Omental fat pad (tissue), 4 donors: ENCODE data around the gene SLC25A5. TPM values are rescaled to one million over a fixed set of nuclear protein-coding genes. Genes with fewer than 3 reads are reported as not detected.

Source experiments
- ATAC-seq: fragments of 150-250 bp; one replicate; pipeline ENCODE4 v1.9.1; 2016; ENCODE audit warnings: mild to moderate bottlenecking, moderate library complexity; ENCODE audit not compliant: low FRiP score
- DNase-seq: peaks from one replicate; pipeline ENCODE4 v3.0.0-alpha.2; 2019; ENCODE audit warnings: low spot score
- total RNA-seq, 4 donors: library from RNA; depleted of rRNA; stranded (reverse); fragments of >200 nt; gene quantifications; one replicate each; pipeline ENCODE4 v1.1.0, GENCODE V29; 2016
- TF ChIP-seq, protein P1 (sequence below), 3 donors: fragments of 450-650 bp; IDR thresholded peaks; one replicate each; pipeline ENCODE4 v1.5.1; 2016 to 2017; ENCODE audit warnings: antibody characterized with exemption in 3 of 3, mild to moderate bottlenecking in 3 of 3, moderate library complexity in 2 of 3

SLC25A5 gene
- total RNA-seq, 4 donors from 2014 or later, result 115 to 215 (median 194) TPM

DNA sequence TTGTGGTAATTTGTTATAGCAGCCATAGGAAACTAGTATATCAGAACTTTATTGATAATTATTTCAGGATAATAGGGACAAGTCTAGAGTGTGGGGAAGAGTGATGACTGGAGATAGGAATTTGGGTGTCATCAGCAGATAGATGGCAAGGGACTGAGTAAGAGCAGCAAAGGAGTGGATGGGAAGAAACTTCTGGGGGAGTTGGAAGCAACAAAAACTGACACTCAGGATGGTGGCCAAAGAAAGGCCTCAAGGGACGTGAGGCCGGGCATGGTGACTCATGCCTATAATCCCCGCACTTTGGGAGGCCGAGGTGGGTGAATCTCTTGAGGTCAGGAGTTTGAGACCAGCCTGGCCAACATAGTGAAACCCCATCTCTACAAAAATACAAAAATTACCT is 9.1 kb upstream of the SLC25A5 start:
- TF ChIP-seq, protein P1, sequence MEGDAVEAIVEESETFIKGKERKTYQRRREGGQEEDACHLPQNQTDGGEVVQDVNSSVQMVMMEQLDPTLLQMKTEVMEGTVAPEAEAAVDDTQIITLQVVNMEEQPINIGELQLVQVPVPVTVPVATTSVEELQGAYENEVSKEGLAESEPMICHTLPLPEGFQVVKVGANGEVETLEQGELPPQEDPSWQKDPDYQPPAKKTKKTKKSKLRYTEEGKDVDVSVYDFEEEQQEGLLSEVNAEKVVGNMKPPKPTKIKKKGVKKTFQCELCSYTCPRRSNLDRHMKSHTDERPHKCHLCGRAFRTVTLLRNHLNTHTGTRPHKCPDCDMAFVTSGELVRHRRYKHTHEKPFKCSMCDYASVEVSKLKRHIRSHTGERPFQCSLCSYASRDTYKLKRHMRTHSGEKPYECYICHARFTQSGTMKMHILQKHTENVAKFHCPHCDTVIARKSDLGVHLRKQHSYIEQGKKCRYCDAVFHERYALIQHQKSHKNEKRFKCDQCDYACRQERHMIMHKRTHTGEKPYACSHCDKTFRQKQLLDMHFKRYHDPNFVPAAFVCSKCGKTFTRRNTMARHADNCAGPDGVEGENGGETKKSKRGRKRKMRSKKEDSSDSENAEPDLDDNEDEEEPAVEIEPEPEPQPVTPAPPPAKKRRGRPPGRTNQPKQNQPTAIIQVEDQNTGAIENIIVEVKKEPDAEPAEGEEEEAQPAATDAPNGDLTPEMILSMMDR (IDR thresholded peaks at IDR 0.05), result no peak
- DNase-seq (no peak), ATAC-seq (no peak)

DNA sequence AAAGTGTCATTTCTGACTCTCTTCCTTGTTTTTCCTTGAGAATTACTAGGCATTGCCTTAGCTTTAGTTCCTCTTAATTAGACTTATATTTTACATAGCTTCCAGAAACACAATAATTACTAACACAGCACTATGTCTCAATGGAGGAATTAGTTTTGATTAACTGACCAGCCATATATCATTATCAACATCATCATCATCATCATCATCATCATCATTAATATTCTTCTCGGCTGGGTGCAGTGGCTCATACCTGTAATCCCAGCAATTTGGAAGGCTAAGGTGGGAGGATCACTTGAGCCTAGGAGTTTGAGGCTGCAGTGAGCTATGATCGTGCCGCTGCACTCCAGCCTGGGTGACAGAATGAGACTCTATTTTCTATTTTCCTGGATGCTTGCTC is 2.7 kb upstream of the SLC25A5 start:
- no peak for ATAC-seq
- TF ChIP-seq, protein P1 (IDR thresholded peaks at IDR 0.05), result no peak
- DNase-seq, result no peak

DNA sequence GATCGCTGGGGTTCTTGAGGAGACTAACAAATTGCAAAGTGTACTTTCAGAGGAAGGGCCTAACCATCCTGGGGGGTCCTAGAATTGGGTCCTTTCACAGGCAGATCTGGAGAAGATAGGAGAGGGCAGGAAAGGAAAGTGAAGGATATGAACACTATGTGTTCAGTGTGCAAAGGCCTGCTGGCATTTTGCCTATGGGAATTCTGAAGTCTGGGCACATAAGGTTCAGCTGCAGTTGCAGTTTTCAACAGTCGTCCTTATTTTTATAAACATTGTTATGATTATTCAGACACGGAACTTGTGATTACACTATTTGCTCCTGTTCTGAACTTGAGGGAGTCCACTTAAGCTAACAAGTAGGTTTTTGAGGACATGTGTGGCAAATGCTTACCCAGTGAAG is 1.3 kb upstream of the SLC25A5 start:
- TF ChIP-seq, protein P1 (IDR thresholded peaks at IDR 0.05), result no peak
- no peak for DNase-seq
- ATAC-seq, result no peak

DNA sequence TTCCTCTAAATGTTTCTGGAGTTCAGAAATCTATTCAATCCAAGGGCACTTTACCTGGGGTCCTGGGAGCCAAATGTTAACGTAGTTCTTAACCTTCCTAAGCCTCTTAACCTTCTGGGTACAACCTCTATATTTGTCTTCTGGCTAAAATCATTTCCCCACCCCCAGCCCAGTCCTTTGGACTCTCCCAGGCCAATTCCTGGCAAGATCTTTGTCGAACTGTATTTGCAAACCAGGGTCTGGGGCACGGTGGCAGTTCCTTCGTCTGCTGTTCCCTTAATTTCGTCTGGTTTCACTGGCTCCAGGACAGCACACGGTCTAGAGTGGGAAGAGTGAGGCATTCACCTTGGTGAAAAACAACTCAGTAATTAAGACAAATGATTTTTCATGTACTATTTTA is 811 bp upstream of the SLC25A5 start:
- no peak for DNase-seq
- ATAC-seq, result no peak
- TF ChIP-seq, protein P1 (IDR thresholded peaks at IDR 0.05), result no peak

DNA sequence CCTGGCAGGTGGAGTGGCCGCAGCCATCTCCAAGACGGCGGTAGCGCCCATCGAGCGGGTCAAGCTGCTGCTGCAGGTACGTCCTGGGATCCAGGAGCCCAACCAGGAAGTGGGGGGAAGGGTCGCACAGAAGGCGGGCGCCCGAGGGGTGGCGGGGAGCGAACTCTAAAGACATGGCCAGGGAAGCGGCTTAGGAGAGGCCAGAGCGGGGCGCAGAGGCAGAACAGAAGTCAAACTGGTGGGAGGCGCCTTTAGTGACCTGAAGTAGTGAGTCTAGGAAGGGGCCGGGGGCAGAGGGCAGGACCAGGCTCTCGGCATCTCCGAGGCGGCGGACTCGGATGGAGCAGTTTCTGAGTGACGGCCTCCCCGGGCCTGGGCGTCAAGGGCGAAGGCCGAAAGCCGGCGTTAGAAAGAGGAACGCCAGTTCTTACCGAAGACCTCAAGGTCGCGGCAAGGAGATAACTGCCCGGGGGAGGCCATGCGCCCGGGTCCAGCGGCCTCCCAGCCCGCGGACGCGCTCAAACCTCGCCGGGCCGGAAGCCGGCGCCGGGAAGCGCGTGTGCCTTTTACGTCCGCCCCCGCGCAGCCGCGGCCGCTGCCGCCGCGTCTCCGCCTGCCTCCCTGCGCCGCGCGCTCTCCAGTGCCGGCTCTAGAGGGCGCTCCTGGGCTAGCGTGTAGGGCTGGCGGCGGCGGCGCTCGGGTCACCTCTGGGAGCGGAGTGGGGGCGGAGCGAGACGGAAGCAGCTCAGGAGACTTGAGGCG is 488 bp downstream of the SLC25A5 start:
- DNase-seq, result peak; percentile 74
- TF ChIP-seq, protein P1 (IDR thresholded peaks at IDR 0.05), result peak in 1 of 3 donors; percentile 17
- peak; percentile 89 for ATAC-seq

DNA sequence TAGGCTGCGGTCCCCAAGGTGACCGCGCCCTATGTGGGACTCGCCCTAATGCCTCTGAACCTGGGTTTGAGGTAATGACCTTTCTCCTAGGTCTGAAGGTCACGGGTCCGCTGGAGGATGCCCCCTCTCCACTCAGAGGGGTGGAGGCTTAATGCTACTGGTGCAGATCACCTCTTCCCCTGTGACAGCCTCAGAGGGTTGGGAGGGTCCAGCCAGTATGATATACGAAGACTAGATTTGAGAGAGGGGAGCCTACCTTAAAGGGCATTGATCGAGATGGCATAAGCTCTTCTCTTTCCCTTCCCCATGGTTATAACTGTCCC is 1.0 kb downstream of the SLC25A5 start:
- TF ChIP-seq, protein P1 (IDR thresholded peaks at IDR 0.05), result no peak
- no peak for DNase-seq
- ATAC-seq, result peak; percentile 4
